ENCODE data around the gene WHRN. TPM values are rescaled to one million over a fixed set of nuclear protein-coding genes. Genes with fewer than 3 reads are reported as not detected.

The WHRN gene
- total and polyA plus RNA-seq, 5 donors from 2014 or later: 1.00 to 24.2 (median 1.4) TPM

DNA sequence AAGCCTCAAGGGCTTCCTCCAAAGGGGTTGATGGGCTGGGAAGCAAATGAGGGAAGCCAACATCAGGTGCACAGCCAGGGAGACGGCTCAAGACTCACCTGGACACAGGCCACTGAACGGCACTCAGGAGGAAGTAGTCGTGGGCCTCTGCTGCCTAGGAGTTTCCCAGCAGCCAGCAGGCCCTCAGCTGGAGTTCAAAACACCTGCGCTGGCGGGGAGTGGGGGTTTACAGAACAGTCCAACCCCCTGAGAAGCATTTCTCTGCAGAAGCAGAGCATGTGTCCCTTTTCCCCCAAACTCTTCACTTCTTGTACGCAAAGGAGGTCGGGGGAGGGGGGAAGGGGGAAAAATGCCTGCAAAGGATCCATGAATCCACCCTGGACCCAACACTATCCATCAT, 2.3 kb downstream of the WHRN start:
- H3K27ac Mint-ChIP-seq: peak overlapping the region in 2 of 3 donors; percentile 51 to 53
- H3K4me3 Mint-ChIP-seq: peak overlapping the region; percentile 77 to 90 (median 85)
- no peak for DNase-seq

DNA sequence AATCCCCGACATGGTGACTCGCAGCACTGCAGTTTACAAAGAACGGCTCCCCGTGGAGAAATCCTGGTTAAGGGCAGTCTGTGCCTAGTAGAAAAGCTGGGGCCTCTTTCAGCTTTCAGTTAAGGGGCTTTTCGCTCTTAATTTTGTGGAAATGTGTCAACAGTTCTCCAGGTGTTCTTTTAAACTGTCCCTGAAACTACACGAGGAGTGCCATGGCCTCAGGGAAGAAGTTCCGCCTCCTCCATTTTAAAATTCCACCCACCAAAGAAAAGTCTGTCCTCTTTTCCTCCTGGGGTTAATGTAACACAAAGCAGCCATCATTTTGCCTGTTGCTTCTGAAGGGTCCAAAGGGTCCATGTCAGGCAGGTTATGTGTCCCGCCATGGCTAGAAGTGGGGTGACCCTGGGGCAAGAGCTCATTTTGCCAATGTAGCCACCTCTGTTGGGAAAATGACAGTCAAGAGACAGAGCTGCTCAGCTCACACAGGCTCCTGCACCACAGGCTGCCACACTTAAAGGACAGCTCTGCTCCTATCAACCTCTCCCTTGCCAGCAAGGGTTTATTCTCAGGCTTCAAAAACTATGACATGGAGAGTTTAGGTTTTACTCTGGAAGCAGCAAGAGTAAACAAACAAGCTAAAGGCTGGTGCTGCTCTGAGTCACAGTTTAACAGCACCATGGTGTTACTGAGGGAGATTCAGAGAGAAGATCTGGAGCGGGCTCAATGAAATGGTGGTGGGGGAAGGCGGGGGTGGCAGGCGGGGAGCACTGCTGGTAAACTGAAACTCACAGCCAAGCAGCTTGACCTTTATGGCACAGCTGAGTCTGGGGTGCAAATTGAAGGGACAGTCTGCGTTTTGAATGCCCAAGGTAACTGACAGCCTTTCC, 3.2 kb downstream of the WHRN start:
- Mint-ChIP-seq H3K9me3 (peaks cover 0 to 2% (median 0%) of the 10 kb centered on the region in 7 donors), H3K27ac (peak overlapping the region; percentile 53 to 77 (median 76)), H3K4me1 (peaks cover 18 to 55% (median 22%) of the 10 kb centered on the region in 4 donors), H3K27me3 (peaks cover 21% of the 10 kb centered on the region), H3K36me3 (no peaks in the 10 kb centered on the region), H3K4me3 (peak overlapping the region; percentile 77 to 90 (median 85))
- Histone ChIP-seq H3K27ac (ENCODE audit: insufficient read depth, low read length, poor library complexity, severe bottlenecking) (peak overlapping the region; percentile 59), H3K4me1 (ENCODE audit: control insufficient read depth, insufficient read depth, low read length, poor library complexity, severe bottlenecking) (peaks cover 30% of the 10 kb centered on the region), H3K36me3 (ENCODE audit: control insufficient read depth, insufficient read depth, low read length) (no peaks in the 10 kb centered on the region), H3K4me3 (ENCODE audit: low read depth, low read length) (peak overlapping the region; percentile 75), H3K27me3 (ENCODE audit: control insufficient read depth, insufficient read depth, low read length) (peaks cover 6% of the 10 kb centered on the region), H3K9me3 (ENCODE audit: control insufficient read depth in 2 of 2, low read length in 2 of 2) (no peaks in the 10 kb centered on the region)
- DNase-seq (no peak), ATAC-seq (ENCODE audit: low read depth in 2 of 2) (no peak)

More for the DNA sequence above, 2.3 kb downstream of the WHRN start:
- Mint-ChIP-seq H3K27me3 (peaks cover 31% of the 10 kb centered on the region), H3K4me1 (peaks cover 14 to 53% (median 17%) of the 10 kb centered on the region in 4 donors), H3K36me3 (no peaks in the 10 kb centered on the region), H3K9me3 (peaks cover 0 to 2% (median 0%) of the 10 kb centered on the region in 7 donors)
- peaks cover 14% of the 10 kb centered on the region for H3K27me3 ChIP-seq (ENCODE audit: control insufficient read depth, insufficient read depth, low read length)
- H3K36me3 ChIP-seq (ENCODE audit: control insufficient read depth, insufficient read depth, low read length): no peaks in the 10 kb centered on the region
- H3K9me3 ChIP-seq (ENCODE audit: control insufficient read depth in 2 of 2, low read length in 2 of 2): no peaks in the 10 kb centered on the region
- peaks cover 24% of the 10 kb centered on the region for H3K4me1 ChIP-seq (ENCODE audit: control insufficient read depth, insufficient read depth, low read length, poor library complexity, severe bottlenecking)
- H3K27ac ChIP-seq (ENCODE audit: insufficient read depth, low read length, poor library complexity, severe bottlenecking): peak overlapping the region; percentile 59
- no peak for ATAC-seq (ENCODE audit: low read depth in 2 of 2)
- peak overlapping the region; percentile 75 for H3K4me3 ChIP-seq (ENCODE audit: low read depth, low read length)

DNA sequence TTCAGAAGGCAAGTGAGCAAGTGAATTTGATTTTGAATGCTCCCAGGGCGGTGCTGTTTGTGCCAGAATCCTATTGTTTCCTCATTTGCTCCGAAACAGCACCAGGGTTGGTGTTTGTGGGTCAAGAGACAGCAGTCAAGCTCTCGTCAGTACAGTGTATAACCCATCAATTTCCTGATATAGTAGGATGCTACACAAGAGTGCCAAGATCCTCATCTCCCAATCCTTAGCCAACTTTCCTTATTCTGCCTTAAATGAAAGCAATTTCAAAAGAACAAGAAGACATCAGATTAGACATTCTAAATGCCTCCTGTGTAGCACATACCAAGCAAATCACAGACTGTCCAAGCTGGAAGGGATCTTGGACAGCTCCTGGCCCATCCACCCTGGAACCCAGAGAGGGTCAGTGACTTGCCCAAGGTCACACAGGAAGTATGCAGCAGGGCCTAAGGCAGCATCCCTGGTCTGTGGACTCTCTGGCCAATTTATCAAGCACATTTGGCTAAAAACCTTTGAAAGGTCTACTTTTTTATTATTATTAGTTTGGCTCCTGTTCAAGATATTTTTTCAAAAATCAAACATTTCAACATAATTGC, 4.5 kb downstream of the WHRN start:
- Histone ChIP-seq H3K9me3 (ENCODE audit: control insufficient read depth in 2 of 2, low read length in 2 of 2) (no peaks in the 10 kb centered on the region), H3K4me3 (ENCODE audit: low read depth, low read length) (no peak overlapping the region), H3K27ac (ENCODE audit: insufficient read depth, low read length, poor library complexity, severe bottlenecking) (no peak overlapping the region), H3K4me1 (ENCODE audit: control insufficient read depth, insufficient read depth, low read length, poor library complexity, severe bottlenecking) (peaks cover 26% of the 10 kb centered on the region), H3K27me3 (ENCODE audit: control insufficient read depth, insufficient read depth, low read length) (no peaks in the 10 kb centered on the region), H3K36me3 (ENCODE audit: control insufficient read depth, insufficient read depth, low read length) (no peaks in the 10 kb centered on the region)
- Mint-ChIP-seq H3K27ac (peak overlapping the region in 1 of 3 donors; percentile 15), H3K27me3 (peaks cover 21% of the 10 kb centered on the region), H3K4me1 (peaks cover 16 to 54% (median 23%) of the 10 kb centered on the region in 4 donors), H3K4me3 (peak overlapping the region in 1 of 4 donors; percentile 37), H3K9me3 (peaks cover 0 to 2% (median 0%) of the 10 kb centered on the region in 7 donors), H3K36me3 (no peaks in the 10 kb centered on the region)
- no peak for DNase-seq
- no peak for ATAC-seq (ENCODE audit: low read depth in 2 of 2)

DNA sequence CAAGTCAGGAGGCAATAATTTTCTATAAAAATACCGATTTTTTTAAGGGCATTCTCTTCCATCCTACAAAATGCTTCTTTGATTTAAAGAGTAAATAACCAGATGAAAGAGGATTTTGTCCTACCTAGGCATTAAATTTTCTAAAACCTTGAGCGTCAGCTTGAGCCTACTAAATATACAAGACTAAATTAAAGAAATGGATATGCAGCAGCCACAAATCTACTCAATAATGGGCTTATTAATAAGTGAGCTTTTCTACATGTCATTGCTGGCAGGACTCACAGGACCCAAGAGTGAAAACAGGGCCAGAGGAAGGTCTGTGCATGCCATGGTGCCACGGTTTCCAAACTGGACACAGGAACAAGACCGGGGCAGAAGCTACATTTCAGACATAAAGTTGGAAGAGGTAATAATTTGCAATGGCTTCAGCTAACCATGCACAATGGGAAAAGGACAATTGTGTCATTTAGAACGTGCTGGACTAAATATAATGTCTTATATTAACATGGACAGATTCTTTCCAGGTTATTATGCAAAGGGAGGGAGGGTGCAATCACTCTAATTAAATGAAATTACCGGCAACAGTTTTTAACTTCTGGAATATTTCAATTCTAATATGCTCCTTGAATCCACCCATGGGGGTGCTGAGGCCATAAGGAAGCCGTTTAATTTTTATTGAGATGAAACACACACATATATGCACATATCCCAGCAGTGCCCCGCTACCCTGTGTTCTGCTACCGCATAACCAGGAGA, 5.2 kb downstream of the WHRN start:
- H3K27me3 Mint-ChIP-seq: peaks cover 24% of the 10 kb centered on the region
- peaks cover 13 to 52% (median 28%) of the 10 kb centered on the region in 4 donors for H3K4me1 Mint-ChIP-seq
- H3K27ac ChIP-seq (ENCODE audit: insufficient read depth, low read length, poor library complexity, severe bottlenecking): no peak overlapping the region
- H3K36me3 Mint-ChIP-seq: no peaks in the 10 kb centered on the region
- no peak for DNase-seq
- peak overlapping the region in 2 of 3 donors; percentile 15 to 61 for H3K27ac Mint-ChIP-seq
- ATAC-seq (ENCODE audit: low read depth in 2 of 2): no peak
- H3K4me3 ChIP-seq (ENCODE audit: low read depth, low read length): no peak overlapping the region
- H3K9me3 ChIP-seq (ENCODE audit: control insufficient read depth in 2 of 2, low read length in 2 of 2): no peaks in the 10 kb centered on the region
- no peaks in the 10 kb centered on the region for H3K36me3 ChIP-seq (ENCODE audit: control insufficient read depth, insufficient read depth, low read length)
- H3K9me3 Mint-ChIP-seq: peaks cover 0 to 2% (median 0%) of the 10 kb centered on the region in 7 donors
- peak overlapping the region in 2 of 4 donors; percentile 22 to 37 for H3K4me3 Mint-ChIP-seq
- peaks cover 24% of the 10 kb centered on the region for H3K4me1 ChIP-seq (ENCODE audit: control insufficient read depth, insufficient read depth, low read length, poor library complexity, severe bottlenecking)
- no peaks in the 10 kb centered on the region for H3K27me3 ChIP-seq (ENCODE audit: control insufficient read depth, insufficient read depth, low read length)

DNA sequence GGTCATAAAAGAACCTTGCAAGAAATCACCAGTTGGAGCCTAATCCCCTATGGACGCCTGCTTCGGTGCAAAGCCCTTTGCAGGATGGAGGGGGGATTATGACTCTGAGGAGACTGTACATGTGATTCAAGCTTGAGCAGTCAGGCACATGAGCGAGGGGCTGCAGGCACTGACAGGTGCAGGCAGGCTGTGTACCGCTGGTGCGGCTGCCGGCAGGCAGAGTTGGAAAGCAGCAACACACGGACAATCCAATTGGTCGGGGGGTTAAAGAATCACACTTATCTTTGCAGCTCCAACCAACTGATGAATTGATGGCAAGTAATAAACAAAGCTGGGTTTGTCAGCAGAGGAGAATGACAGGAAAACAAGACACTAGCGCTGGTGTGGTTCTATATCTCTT, 5.7 kb downstream of the WHRN start:
- H3K4me1 ChIP-seq (ENCODE audit: control insufficient read depth, insufficient read depth, low read length, poor library complexity, severe bottlenecking): peaks cover 24% of the 10 kb centered on the region
- Mint-ChIP-seq H3K4me3 (peak overlapping the region in 2 of 4 donors; percentile 15 to 16), H3K27me3 (peaks cover 30% of the 10 kb centered on the region), H3K9me3 (peaks cover 0 to 2% (median 0%) of the 10 kb centered on the region in 7 donors), H3K27ac (peak overlapping the region in 1 of 3 donors; percentile 61), H3K36me3 (no peaks in the 10 kb centered on the region), H3K4me1 (peaks cover 13 to 55% (median 32%) of the 10 kb centered on the region in 4 donors)
- no peaks in the 10 kb centered on the region for H3K27me3 ChIP-seq (ENCODE audit: control insufficient read depth, insufficient read depth, low read length)
- ATAC-seq (ENCODE audit: low read depth in 2 of 2) (no peak), DNase-seq (no peak)
- no peak overlapping the region for H3K27ac ChIP-seq (ENCODE audit: insufficient read depth, low read length, poor library complexity, severe bottlenecking)
- no peaks in the 10 kb centered on the region for H3K9me3 ChIP-seq (ENCODE audit: control insufficient read depth in 2 of 2, low read length in 2 of 2)
- no peak overlapping the region for H3K4me3 ChIP-seq (ENCODE audit: low read depth, low read length)
- H3K36me3 ChIP-seq (ENCODE audit: control insufficient read depth, insufficient read depth, low read length): no peaks in the 10 kb centered on the region

DNA sequence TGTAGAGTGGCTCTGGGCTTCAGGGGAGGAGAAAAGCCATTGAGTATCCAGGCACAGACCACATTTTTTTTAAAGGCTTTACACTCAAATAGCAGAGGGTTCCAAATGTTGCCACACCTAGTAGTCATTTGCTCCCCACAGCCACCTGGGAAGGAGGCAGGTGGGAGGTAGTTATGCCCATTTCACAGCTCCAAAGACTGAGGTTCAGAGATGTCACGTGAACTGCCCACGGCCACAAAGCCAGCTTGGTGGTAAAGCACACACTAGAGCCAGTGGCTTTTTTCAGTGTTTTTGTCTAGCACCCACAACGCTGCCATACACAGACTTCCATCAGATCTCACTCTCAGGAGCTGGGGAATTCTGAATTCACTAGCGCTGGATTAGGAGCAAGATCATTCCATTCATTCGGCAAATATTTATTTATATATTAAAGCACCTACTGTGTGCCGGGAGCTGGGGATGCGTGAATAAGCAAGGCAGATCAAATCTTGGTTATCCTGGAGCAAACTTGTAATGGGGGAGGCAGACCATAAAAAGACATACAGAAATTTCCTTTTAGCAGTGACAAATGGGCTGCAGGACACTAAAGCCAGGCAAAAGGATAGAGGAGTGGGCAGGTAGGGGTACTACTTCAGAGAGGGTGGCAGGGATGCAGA, 7.4 kb downstream of the WHRN start:
- H3K4me1 ChIP-seq (ENCODE audit: control insufficient read depth, insufficient read depth, low read length, poor library complexity, severe bottlenecking): peaks cover 12% of the 10 kb centered on the region
- no peaks in the 10 kb centered on the region for H3K36me3 Mint-ChIP-seq
- H3K27ac Mint-ChIP-seq: peak overlapping the region in 2 of 3 donors; percentile 15 to 53
- H3K36me3 ChIP-seq (ENCODE audit: control insufficient read depth, insufficient read depth, low read length): no peaks in the 10 kb centered on the region
- no peak overlapping the region for H3K4me3 ChIP-seq (ENCODE audit: low read depth, low read length)
- peaks cover 5 to 40% (median 28%) of the 10 kb centered on the region in 4 donors for H3K4me1 Mint-ChIP-seq
- H3K27me3 ChIP-seq (ENCODE audit: control insufficient read depth, insufficient read depth, low read length): no peaks in the 10 kb centered on the region
- peak overlapping the region in 1 of 4 donors; percentile 61 for H3K4me3 Mint-ChIP-seq
- H3K9me3 Mint-ChIP-seq: peaks cover 0 to 2% (median 0%) of the 10 kb centered on the region in 7 donors
- peaks cover 21% of the 10 kb centered on the region for H3K27me3 Mint-ChIP-seq
- H3K9me3 ChIP-seq (ENCODE audit: control insufficient read depth in 2 of 2, low read length in 2 of 2): no peaks in the 10 kb centered on the region
- no peak for ATAC-seq (ENCODE audit: low read depth in 2 of 2)
- H3K27ac ChIP-seq (ENCODE audit: insufficient read depth, low read length, poor library complexity, severe bottlenecking): no peak overlapping the region
- no peak for DNase-seq

DNA sequence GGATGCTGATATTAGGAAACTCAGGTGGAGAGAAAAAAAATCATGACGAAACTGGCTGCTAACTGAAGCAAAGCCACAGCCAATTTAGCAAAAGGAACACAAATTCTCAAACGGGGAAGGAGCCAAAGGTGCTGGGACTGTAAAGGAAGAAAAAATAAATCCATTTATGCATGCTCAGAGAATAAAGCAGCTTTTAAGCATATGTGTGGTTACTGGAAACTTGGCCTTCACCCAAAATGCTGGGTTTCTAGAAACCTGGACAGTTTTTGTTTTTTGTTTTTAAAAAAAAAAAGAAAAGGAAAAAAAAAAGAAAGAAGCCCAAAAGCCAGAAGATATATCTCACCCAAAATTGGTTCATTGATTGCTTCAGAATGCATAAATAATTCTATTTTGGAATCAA, 8.0 kb downstream of the WHRN start:
- H3K9me3 ChIP-seq (ENCODE audit: control insufficient read depth in 2 of 2, low read length in 2 of 2): no peaks in the 10 kb centered on the region
- Mint-ChIP-seq H3K36me3 (no peaks in the 10 kb centered on the region), H3K27ac (peak overlapping the region in 1 of 3 donors; percentile 15), H3K4me3 (no peak overlapping the region), H3K9me3 (peaks cover 0 to 2% (median 0%) of the 10 kb centered on the region in 7 donors), H3K27me3 (peaks cover 16% of the 10 kb centered on the region), H3K4me1 (peaks cover 5 to 34% (median 27%) of the 10 kb centered on the region in 4 donors)
- no peak overlapping the region for H3K27ac ChIP-seq (ENCODE audit: insufficient read depth, low read length, poor library complexity, severe bottlenecking)
- peak in 1 of 3 donors; percentile 23 for DNase-seq
- H3K4me1 ChIP-seq (ENCODE audit: control insufficient read depth, insufficient read depth, low read length, poor library complexity, severe bottlenecking): peaks cover 12% of the 10 kb centered on the region
- H3K36me3 ChIP-seq (ENCODE audit: control insufficient read depth, insufficient read depth, low read length): no peaks in the 10 kb centered on the region
- no peak overlapping the region for H3K4me3 ChIP-seq (ENCODE audit: low read depth, low read length)
- no peaks in the 10 kb centered on the region for H3K27me3 ChIP-seq (ENCODE audit: control insufficient read depth, insufficient read depth, low read length)
- ATAC-seq (ENCODE audit: low read depth in 2 of 2): no peak
